ENCODE results near the gene TTC7B.

Gene TTC7B

GRCh38 chr14:90587252-90587910, 228.8 kb downstream of the TTC7B start:
- DNase-seq: no peak

GRCh38 chr14:90585106-90585505, 231.1 kb downstream of the TTC7B start:
- no peak for DNase-seq

GRCh38 chr14:90583916-90584605, 232.2 kb downstream of the TTC7B start:
- no peak for DNase-seq

GRCh38 chr14:90583427-90583826, 232.8 kb downstream of the TTC7B start:
- no peak for DNase-seq

GRCh38 chr14:90582166-90582565, 234.1 kb downstream of the TTC7B start:
- DNase-seq: no peak

GRCh38 chr14:90581745-90582144, 234.5 kb downstream of the TTC7B start:
- DNase-seq: no peak

- DNase-seq: no peak
Observed at GRCh38 chr14:90580377-90581335, 235.6 kb downstream of the TTC7B start.

- DNase-seq: no peak
Observed at GRCh38 chr14:90579816-90580215, 236.4 kb downstream of the TTC7B start.

- no peak for DNase-seq
Observed at GRCh38 chr14:90579088-90579487, 237.1 kb downstream of the TTC7B start.

GRCh38 chr14:90578283-90578985, 237.8 kb downstream of the TTC7B start:
- no peak for DNase-seq

- DNase-seq: no peak
Observed at GRCh38 chr14:90577661-90578282, 238.5 kb downstream of the TTC7B start.

- DNase-seq: no peak
Observed at GRCh38 chr14:90576981-90577660, 239.1 kb downstream of the TTC7B start.

GRCh38 chr14:90576581-90576980, 239.6 kb downstream of the TTC7B start:
- no peak for DNase-seq

- DNase-seq: no peak
Observed at GRCh38 chr14:90575781-90576180, 240.4 kb downstream of the TTC7B start.

GRCh38 chr14:90575336-90575735, 240.9 kb downstream of the TTC7B start:
- DNase-seq: no peak

- no peak for DNase-seq
Observed at GRCh38 chr14:90574188-90575131, 241.8 kb downstream of the TTC7B start.

- no peak for DNase-seq
Observed at GRCh38 chr14:90573385-90574105, 242.7 kb downstream of the TTC7B start.

- no peak for DNase-seq
Observed at GRCh38 chr14:90572441-90573150, 243.6 kb downstream of the TTC7B start.
